B cell (primary cell): Measurements from ENCODE around the gene ARMC9. TPM values are rescaled to one million over a fixed set of nuclear protein-coding genes. Genes with fewer than 3 reads are reported as not detected.

Source experiments
- ATAC-seq: fragments of 200-7000 bp; cut with Tn5 transposase; one replicate; pipeline ENCODE4 v1.10.0; 2021; ENCODE audit warnings: low read depth, mild to moderate bottlenecking, moderate number of reproducible peaks, moderate library complexity
- CTCF ChIA-PET: fragments of 350-600 bp; sonication (Branson Sonifier 250); formaldehyde crosslinking; loops from one replicate; lab custom pipeline; 2021; ENCODE audit warnings: antibody characterized with exemption, inconsistent platforms; lab: Charles Lee
- POLR2A ChIA-PET: fragments of 350-600 bp; sonication (Branson Sonifier 250); formaldehyde crosslinking; loops from one replicate; lab custom pipeline; 2021; ENCODE audit warnings: antibody characterized with exemption; lab: Charles Lee
- DNase-seq: peaks from one replicate; pipeline ENCODE4 v3.0.0; 2013
- H2AFZ ChIP-seq: 2 replicates; pipeline ENCODE4 v1.6.1; 2012; ENCODE audit warnings: mild to moderate bottlenecking, low read depth, low read length; ENCODE audit not compliant: insufficient read depth, poor library complexity, severe bottlenecking
- H3K27ac ChIP-seq, 2 donors: 1 replicate in 1 of 2; 2 replicates in 1 of 2; pipeline ENCODE4 v1.5.1; 2012 to 2013; ENCODE audit warnings: low read length in 2 of 2, mild to moderate bottlenecking in 2 of 2, moderate library complexity in 1 of 2
- H3K27me3 ChIP-seq, 4 experiments: fragments of 200-600 bp in 1 of 4; sonication (generic) in 1 of 4; replicated peaks in 1 of 4; 1 replicate in 2 of 4; 2 replicates in 2 of 4; pipeline versions ENCODE4 v1.6.1 to v1.7.0; 2013 to 2016; ENCODE audit warnings: low read length in 3 of 4, mild to moderate bottlenecking in 2 of 4, mixed read lengths in 1 of 4, moderate library complexity in 1 of 4; ENCODE audit not compliant: insufficient read depth in 4 of 4, control insufficient read depth in 3 of 4; ENCODE audit errors: control extremely low read depth in 1 of 4
- H3K36me3 ChIP-seq, 2 experiments: replicated peaks in 1 of 2; 1 replicate in 1 of 2; 2 replicates in 1 of 2; pipeline versions ENCODE4 v1.6.1 to v1.7.1; 2013; ENCODE audit warnings: low read length in 1 of 2; ENCODE audit not compliant: insufficient read depth in 2 of 2, control insufficient read depth in 1 of 2; ENCODE audit errors: control extremely low read depth in 1 of 2, extremely low read depth in 1 of 2
- H3K4me1 ChIP-seq, 2 donors: fragments of 200-600 bp in 1 of 2; sonication (generic) in 1 of 2; 1 replicate in 1 of 2; 2 replicates in 1 of 2; pipeline versions ENCODE4 v1.5.1 to v1.6.1; 2013 to 2017; ENCODE audit warnings: low read length in 2 of 2; ENCODE audit not compliant: control insufficient read depth in 2 of 2, insufficient read depth in 2 of 2
- H3K4me2 ChIP-seq: replicated peaks from 2 replicates; pipeline ENCODE3; 2012; ENCODE audit warnings: mild to moderate bottlenecking, low read depth, low read length; ENCODE audit not compliant: poor library complexity, severe bottlenecking
- H3K4me3 ChIP-seq, 5 experiments: fragments of 200-600 bp in 1 of 5; sonication (generic) in 1 of 5; 1 replicate in 3 of 5; 2 replicates in 2 of 5; pipeline versions ENCODE4 v1.5.1 to v1.7.0; 2011 to 2016; ENCODE audit warnings: low read length in 4 of 5, mild to moderate bottlenecking in 4 of 5, low read depth in 2 of 5, control low read depth in 1 of 5, moderate library complexity in 1 of 5; ENCODE audit not compliant: insufficient read depth in 1 of 5; ENCODE audit errors: control extremely low read depth in 1 of 5, extremely low read depth in 1 of 5
- H3K79me2 ChIP-seq: fragments of 200-600 bp; sonication (generic); one replicate; pipeline ENCODE4 v1.6.0; 2016; ENCODE audit warnings: low read length; ENCODE audit not compliant: control insufficient read depth, insufficient read depth
- H3K9ac ChIP-seq: fragments of 200-600 bp; sonication (generic); 2 replicates; pipeline ENCODE4 v1.6.1; 2017; ENCODE audit warnings: mild to moderate bottlenecking, low read length, moderate library complexity
- H3K9me3 ChIP-seq, 3 donors: one replicate each; pipeline versions ENCODE4 v1.6.1 to v1.7.1; 2013; ENCODE audit warnings: low read length in 2 of 3; ENCODE audit not compliant: control insufficient read depth in 2 of 3, insufficient read depth in 1 of 3; ENCODE audit errors: control extremely low read depth in 1 of 3
- H4K20me1 ChIP-seq: 2 replicates; pipeline ENCODE4 v1.6.0; 2012; ENCODE audit warnings: mild to moderate bottlenecking, low read length; ENCODE audit not compliant: insufficient read depth, control insufficient read depth, poor library complexity, severe bottlenecking
- H3K27ac Mint-ChIP-seq: one replicate; pipeline ENCODE4 v1.8.0; 2021; ENCODE audit warnings: mixed read lengths
- H3K27me3 Mint-ChIP-seq: one replicate; pipeline ENCODE4 v1.8.0; 2021; ENCODE audit warnings: mixed read lengths
- H3K4me1 Mint-ChIP-seq: one replicate; pipeline ENCODE4 v1.8.0; 2021; ENCODE audit warnings: mixed read lengths
- H3K4me3 Mint-ChIP-seq: one replicate; pipeline ENCODE4 v1.8.0; 2021; ENCODE audit warnings: mixed read lengths
- H3K9me3 Mint-ChIP-seq: one replicate; pipeline ENCODE4 v1.8.0; 2022; ENCODE audit warnings: mixed read lengths; ENCODE audit not compliant: insufficient read depth
- CTCF ChIP-seq: fragments of 200-600 bp; IDR thresholded peaks from one replicate; pipeline ENCODE4 v1.8.0; 2022; ENCODE audit warnings: antibody characterized with exemption, mild to moderate bottlenecking
- EZH2 ChIP-seq: IDR thresholded peaks from 2 replicates; pipeline ENCODE4 v1.6.1; 2012; ENCODE audit warnings: borderline replicate concordance, low read depth, mild to moderate bottlenecking, moderate library complexity, low read length; ENCODE audit not compliant: insufficient read depth, poor library complexity, severe bottlenecking
- WGBS: methylation state at CpG from one replicate; pipeline ENCODE4 v1.1.5; 2013; ENCODE audit warnings: missing lambda C conversion rate; ENCODE audit not compliant: insufficient coverage; 5-methylcytosine and 5-hydroxymethylcytosine counted together
- intact Hi-C: fragments of 100-400 bp; cut with micrococcal nuclease; formaldehyde crosslinking; loops from one replicate; pipeline ENCODE4 v1.10.0; 2022
- polyA plus RNA-seq: library from polyadenylated mRNA; depleted of rRNA; stranded (reverse); fragments of >200 nt; gene quantifications from 2 replicates; pipeline ENCODE4 v1.2.3, GENCODE V29; 2012
- total RNA-seq, 2 donors: library from RNA; stranded (reverse); fragments of 120-200 nt in 1 of 2; gene quantifications; 1 replicate in 1 of 2; 2 replicates in 1 of 2; pipeline versions ENCODE4 v1.2.3 to v1.2.4, GENCODE V29; 2013 to 2022

Gene ARMC9
- total and polyA plus RNA-seq, 2 donors (not counting 1 experiment from before 2014, with no cell fraction given), result 0.40 to 5.4 TPM

DNA sequence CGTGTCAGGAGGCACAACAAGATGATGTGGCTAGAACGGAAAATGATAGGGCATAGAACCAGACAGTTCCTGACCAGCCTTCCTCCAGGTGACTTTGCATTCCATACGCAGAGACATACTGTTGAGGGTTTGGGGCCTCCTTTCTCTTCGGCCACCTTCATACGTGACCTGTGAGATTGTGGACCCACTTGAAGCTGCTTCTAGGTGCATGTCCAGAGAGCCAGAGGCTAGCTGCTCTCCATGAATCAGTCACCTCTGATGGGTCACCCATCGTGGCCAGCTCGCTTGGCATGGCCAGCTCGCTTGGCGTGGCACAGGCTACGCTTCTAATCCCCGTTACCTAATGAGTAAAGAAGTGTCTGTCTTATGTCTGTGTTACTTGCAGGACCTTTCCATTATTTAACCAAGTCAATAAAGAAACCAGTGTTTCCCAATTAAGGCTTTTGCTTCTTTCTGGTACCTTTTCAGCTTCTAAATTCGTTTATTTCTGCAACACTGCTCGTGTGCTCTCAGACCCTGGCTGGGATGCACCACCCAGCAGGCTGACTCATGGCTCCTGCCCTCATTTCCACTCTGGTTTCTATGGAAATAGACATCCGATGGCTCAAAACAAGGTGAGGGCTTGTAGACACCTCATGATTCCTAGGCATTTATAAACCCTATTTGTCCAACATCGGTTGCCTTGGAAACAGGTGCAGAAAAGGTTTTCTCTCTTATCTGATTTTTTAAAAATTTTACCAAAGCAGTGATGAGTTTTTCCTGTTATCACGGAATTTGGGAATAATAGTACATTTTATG is 110.4 kb downstream of the ARMC9 start:
- H3K4me2 ChIP-seq, result no peak overlapping the region
- H3K27ac Mint-ChIP-seq, result no peak overlapping the region
- DNase-seq (no peak), ATAC-seq (no peak)
- H3K27me3 ChIP-seq, result no peaks in the 10 kb centered on the region
- CTCF ChIA-PET, result interaction anchor here (0.9 to 1.7 kb wide), 2 partner anchors 12 to 103 kb away, joined by 3 to 7 read pairs; no protein-coding TSS in a partner anchor
- H3K9me3 Mint-ChIP-seq, result no peaks in the 10 kb centered on the region
- no peaks in the 10 kb centered on the region for H3K9me3 ChIP-seq
- H3K4me3 Mint-ChIP-seq, result no peak overlapping the region
- peaks cover 32% of the 10 kb centered on the region for H3K4me1 Mint-ChIP-seq
- no peaks in the 10 kb centered on the region for H3K36me3 ChIP-seq
- no peaks in the 10 kb centered on the region for H3K27me3 Mint-ChIP-seq
- POLR2A ChIA-PET, result no interaction called here
- no peaks in the 10 kb centered on the region for H4K20me1 ChIP-seq
- TF ChIP-seq EZH2 (no peak), CTCF (no peak)
- H3K9ac ChIP-seq, result no peak overlapping the region
- H3K27ac ChIP-seq, result no peak overlapping the region
- WGBS, result 99% methylated on average over 7 of the region's 16 CpGs
- H2AFZ ChIP-seq, result no peak overlapping the region
- no peaks in the 10 kb centered on the region for H3K79me2 ChIP-seq
- intact Hi-C loops, result no loop called here
- H3K4me3 ChIP-seq, result no peak overlapping the region
- H3K4me1 ChIP-seq, result peaks cover 15 to 20% of the 10 kb centered on the region in 2 donors

DNA sequence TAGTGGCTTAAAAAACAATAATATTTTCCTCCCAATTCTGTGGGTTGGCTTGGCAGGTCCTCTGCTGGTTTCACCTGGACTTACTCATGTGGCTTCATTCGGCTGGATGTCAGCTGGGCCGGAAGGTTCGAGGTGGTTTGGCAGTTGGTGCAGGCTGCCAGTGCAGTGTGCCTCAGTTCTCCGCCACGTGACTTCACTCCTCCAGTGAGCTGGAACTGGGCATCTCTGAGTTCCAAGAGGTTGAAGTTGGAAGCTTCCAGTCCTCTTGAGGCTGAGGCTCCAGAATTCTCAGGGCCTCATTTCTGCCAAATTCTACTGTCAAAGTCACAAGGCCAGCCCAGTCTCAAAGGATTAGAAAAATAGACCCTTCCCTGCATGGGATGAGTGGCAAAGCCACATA is 113.6 kb downstream of the ARMC9 start:
- peak overlapping the region in 1 of 2 donors; percentile 16 for H3K27ac ChIP-seq
- ChIA-PET CTCF (interaction anchor here (1.8 to 2.8 kb wide), 2 partner anchors 13 to 82 kb away, joined by 7 to 10 read pairs; no protein-coding TSS in a partner anchor), POLR2A (no interaction called here)
- 84% methylated on average over 5 of the region's 5 CpGs for WGBS
- H3K9ac ChIP-seq, result no peak overlapping the region
- peaks cover 0 to 14% (median 10%) of the 10 kb centered on the region in 3 donors for H3K9me3 ChIP-seq
- H3K27me3 Mint-ChIP-seq, result no peaks in the 10 kb centered on the region
- H3K27ac Mint-ChIP-seq, result no peak overlapping the region
- H3K4me2 ChIP-seq, result no peak overlapping the region
- H3K4me3 Mint-ChIP-seq, result no peak overlapping the region
- no peak overlapping the region for H3K4me3 ChIP-seq
- TF ChIP-seq EZH2 (no peak), CTCF (no peak)
- no peak for ATAC-seq
- H3K36me3 ChIP-seq, result no peaks in the 10 kb centered on the region
- H4K20me1 ChIP-seq, result no peaks in the 10 kb centered on the region
- peaks cover 48% of the 10 kb centered on the region for H3K4me1 Mint-ChIP-seq
- no peaks in the 10 kb centered on the region for H3K27me3 ChIP-seq
- H3K9me3 Mint-ChIP-seq, result no peaks in the 10 kb centered on the region
- no peak for DNase-seq
- peak overlapping the region; percentile 16 for H2AFZ ChIP-seq
- H3K4me1 ChIP-seq, result peaks cover 31 to 42% of the 10 kb centered on the region in 2 donors
- H3K79me2 ChIP-seq, result no peaks in the 10 kb centered on the region
- intact Hi-C loops, result no loop called here
